Fibroblast of lung (primary cell): ENCODE data around the gene MARK4. TPM values are rescaled to one million over a fixed set of nuclear protein-coding genes. Genes with fewer than 3 reads are reported as not detected.

ENCODE experiments used
- DNase-seq, 2 donors: peaks; one replicate each; pipeline versions ENCODE4 v3.0.0 to v3.0.0-alpha.2; 2010; ENCODE audit warnings: low read depth in 2 of 2
- H2AFZ ChIP-seq: 2 replicates; pipeline ENCODE4 v1.5.1; 2012; ENCODE audit warnings: low read length, control low read depth, inconsistent platforms
- H3K27ac ChIP-seq: 2 replicates; pipeline ENCODE4 v1.5.1; 2011; ENCODE audit warnings: low read length, control low read depth; ENCODE audit not compliant: insufficient read depth
- H3K27me3 ChIP-seq: 2 replicates; pipeline ENCODE4 v1.5.1; 2011; ENCODE audit warnings: mild to moderate bottlenecking, low read length; ENCODE audit not compliant: control insufficient read depth, insufficient read depth
- H3K36me3 ChIP-seq: 2 replicates; pipeline ENCODE4 v1.5.1; 2011; ENCODE audit warnings: low read length; ENCODE audit not compliant: control insufficient read depth, insufficient read depth
- H3K4me1 ChIP-seq: 2 replicates; pipeline ENCODE4 v1.5.1; 2011; ENCODE audit warnings: low read length; ENCODE audit not compliant: control insufficient read depth, insufficient read depth; ENCODE audit errors: extremely low read depth
- H3K4me2 ChIP-seq: 2 replicates; pipeline ENCODE4 v1.5.1; 2011; ENCODE audit warnings: low read length, control low read depth; ENCODE audit not compliant: insufficient read depth; ENCODE audit errors: extremely low read depth
- H3K4me3 ChIP-seq, 4 experiments: fragments of 200-600 bp in 1 of 4; sonication (generic) in 1 of 4; replicated peaks in 1 of 4; 2 replicates each; pipeline ENCODE4 v1.5.1; 2011 to 2016; ENCODE audit warnings: low read length in 4 of 4, low read depth in 3 of 4, mild to moderate bottlenecking in 3 of 4, control low read depth in 2 of 4, inconsistent platforms in 1 of 4, mixed read lengths in 1 of 4; ENCODE audit not compliant: insufficient read depth in 1 of 4; ENCODE audit errors: control extremely low read depth in 1 of 4
- H3K79me2 ChIP-seq: 2 replicates; pipeline ENCODE4 v1.5.1; 2012; ENCODE audit warnings: mild to moderate bottlenecking, low read length, inconsistent platforms; ENCODE audit not compliant: control insufficient read depth, insufficient read depth
- H3K9ac ChIP-seq: 2 replicates; pipeline ENCODE4 v1.5.1; 2011; ENCODE audit warnings: mild to moderate bottlenecking, low read length, control low read depth; ENCODE audit not compliant: insufficient read depth
- H3K9me3 ChIP-seq: 2 replicates; pipeline ENCODE4 v1.5.1; 2012; ENCODE audit warnings: low read depth, low read length; ENCODE audit not compliant: control insufficient read depth, insufficient read depth
- H4K20me1 ChIP-seq: 2 replicates; pipeline ENCODE4 v1.5.1; 2011; ENCODE audit warnings: low read length; ENCODE audit not compliant: control insufficient read depth, insufficient read depth; ENCODE audit errors: extremely low read depth
- CTCF ChIP-seq, 2 donors: IDR thresholded peaks in 1 of 2; conservative IDR thresholded peaks in 1 of 2; 1 replicate in 1 of 2; 2 replicates in 1 of 2; pipeline ENCODE4 v1.5.1; 2011 to 2012; ENCODE audit warnings: low read length in 2 of 2, control low read depth in 1 of 2, inconsistent platforms in 1 of 2, low read depth in 1 of 2, mild to moderate bottlenecking in 1 of 2
- EZH2 ChIP-seq: IDR thresholded peaks from 2 replicates; pipeline ENCODE4 v1.5.1; 2012; ENCODE audit warnings: low read length, control low read depth, mild to moderate bottlenecking; ENCODE audit errors: missing control alignments
- polyA plus RNA-seq, 2 donors: library from polyadenylated mRNA; depleted of rRNA in 1 of 2; stranded (reverse) in 1 of 2; unstranded in 1 of 2; fragments of >200 nt; gene quantifications; 2 replicates each; pipeline ENCODE4 v1.2.1, GENCODE V29; 2011 to 2012; ENCODE audit warnings: missing spikeins in 1 of 2
- total RNA-seq: library from RNA; depleted of rRNA; stranded (reverse); fragments of >200 nt; gene quantifications from 2 replicates; pipeline ENCODE4 v1.2.1, GENCODE V29; 2014

Gene MARK4
- total and polyA plus RNA-seq, 2 donors (not counting 1 experiment from before 2014, with no cell fraction given), result 8.9 to 14.1 TPM

- Histone ChIP-seq H3K36me3 (peaks cover 1% of the 10 kb centered on the region), H3K9ac (no peak overlapping the region), H3K27ac (no peak overlapping the region), H3K79me2 (no peaks in the 10 kb centered on the region), H3K4me2 (no peak overlapping the region), H2AFZ (no peak overlapping the region), H3K4me3 (no peak overlapping the region), H4K20me1 (no peaks in the 10 kb centered on the region), H3K27me3 (no peaks in the 10 kb centered on the region), H3K9me3 (no peaks in the 10 kb centered on the region), H3K4me1 (no peaks in the 10 kb centered on the region)
- TF ChIP-seq EZH2, result no peak
- no peak for TF ChIP-seq CTCF (conservative IDR thresholded peaks at IDR 0.05 in 1 of 2, IDR thresholded peaks at IDR 0.05 in 1 of 2; ENCODE audit: low read depth in 1 of 2, low read length in 2 of 2)
- no peak for DNase-seq
Observed at GRCh38 chr19:45291834-45292233, 40.8 kb downstream of the MARK4 start.

GRCh38 chr19:45293682-45294081, 42.6 kb downstream of the MARK4 start:
- H3K27ac ChIP-seq, result no peak overlapping the region
- H4K20me1 ChIP-seq, result no peaks in the 10 kb centered on the region
- no peak overlapping the region for H2AFZ ChIP-seq
- DNase-seq, result no peak
- H3K4me2 ChIP-seq, result no peak overlapping the region
- no peak for TF ChIP-seq CTCF (conservative IDR thresholded peaks at IDR 0.05 in 1 of 2, IDR thresholded peaks at IDR 0.05 in 1 of 2; ENCODE audit: low read depth in 1 of 2, low read length in 2 of 2)
- TF ChIP-seq EZH2, result no peak
- H3K79me2 ChIP-seq, result no peaks in the 10 kb centered on the region
- no peaks in the 10 kb centered on the region for H3K4me1 ChIP-seq
- no peaks in the 10 kb centered on the region for H3K9me3 ChIP-seq
- no peaks in the 10 kb centered on the region for H3K27me3 ChIP-seq
- H3K36me3 ChIP-seq, result peaks cover 1% of the 10 kb centered on the region
- no peak overlapping the region for H3K4me3 ChIP-seq
- H3K9ac ChIP-seq, result no peak overlapping the region

- H3K9me3 ChIP-seq, result no peaks in the 10 kb centered on the region
- H3K4me1 ChIP-seq, result no peaks in the 10 kb centered on the region
- peaks cover 1% of the 10 kb centered on the region for H3K36me3 ChIP-seq
- H3K27ac ChIP-seq, result no peak overlapping the region
- peak in 1 of 2 donors; percentile 32 for DNase-seq
- no peak overlapping the region for H3K4me3 ChIP-seq
- H4K20me1 ChIP-seq, result no peaks in the 10 kb centered on the region
- H3K9ac ChIP-seq, result no peak overlapping the region
- no peak for TF ChIP-seq CTCF (conservative IDR thresholded peaks at IDR 0.05 in 1 of 2, IDR thresholded peaks at IDR 0.05 in 1 of 2; ENCODE audit: low read depth in 1 of 2, low read length in 2 of 2)
- TF ChIP-seq EZH2, result no peak
- H3K27me3 ChIP-seq, result no peaks in the 10 kb centered on the region
- no peaks in the 10 kb centered on the region for H3K79me2 ChIP-seq
- no peak overlapping the region for H2AFZ ChIP-seq
- no peak overlapping the region for H3K4me2 ChIP-seq
Observed at GRCh38 chr19:45294291-45295029, 43.4 kb downstream of the MARK4 start.
